GM13977 (cell line): ENCODE results near the gene TMEM17.
A peak's percentile ranks its signal among the peaks of the same experiment; 100 is the strongest.

Experiments used
- DNase-seq: peaks from one replicate; pipeline ENCODE4 v3.0.0; 2012; ENCODE audit warnings: low spot score
- CTCF ChIP-seq: IDR thresholded peaks from 2 replicates; pipeline ENCODE4 v1.5.1; 2012; ENCODE audit warnings: mild to moderate bottlenecking, control low read depth; ENCODE audit not compliant: insufficient read depth; ENCODE audit errors: extremely low read depth, missing control alignments
- in situ Hi-C: fragments of 300-500 bp; cut with MboI; formaldehyde crosslinking; loops from one replicate; pipeline ENCODE4 v1.12.0; 2022; ENCODE audit warnings: low sequenced_read_pairs, low pct_unique_long_range_greater_than_20kb, mixed read lengths, inconsistent platforms; ENCODE audit not compliant: unreplicated experiment

TMEM17 gene

DNA sequence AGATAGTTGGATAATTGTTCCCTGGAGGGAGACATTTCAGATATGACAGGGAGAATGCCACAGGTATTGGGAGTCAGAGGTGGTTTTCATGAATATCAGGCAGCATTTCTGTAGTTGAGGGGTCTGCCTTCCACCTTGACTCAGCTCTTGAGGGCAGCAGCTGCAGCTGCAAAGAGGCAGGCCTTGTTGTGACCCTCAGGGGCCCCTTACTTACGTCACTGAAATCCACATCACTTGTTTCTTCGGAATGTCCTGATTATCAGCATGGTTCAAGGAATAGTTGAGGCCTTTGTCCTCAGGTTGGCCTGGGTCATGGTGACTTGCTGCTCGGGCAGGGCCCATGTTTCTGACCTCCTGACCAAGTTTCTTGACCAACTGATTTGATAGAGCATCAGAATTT is 46.9 kb downstream of the TMEM17 start:
- DNase-seq: no peak
- in situ Hi-C loops: loop anchor here (5.0 to 25.0 kb wide), 2 partner anchors 313 to 578 kb away; no protein-coding TSS in a partner anchor
- no peak for TF ChIP-seq CTCF

DNA sequence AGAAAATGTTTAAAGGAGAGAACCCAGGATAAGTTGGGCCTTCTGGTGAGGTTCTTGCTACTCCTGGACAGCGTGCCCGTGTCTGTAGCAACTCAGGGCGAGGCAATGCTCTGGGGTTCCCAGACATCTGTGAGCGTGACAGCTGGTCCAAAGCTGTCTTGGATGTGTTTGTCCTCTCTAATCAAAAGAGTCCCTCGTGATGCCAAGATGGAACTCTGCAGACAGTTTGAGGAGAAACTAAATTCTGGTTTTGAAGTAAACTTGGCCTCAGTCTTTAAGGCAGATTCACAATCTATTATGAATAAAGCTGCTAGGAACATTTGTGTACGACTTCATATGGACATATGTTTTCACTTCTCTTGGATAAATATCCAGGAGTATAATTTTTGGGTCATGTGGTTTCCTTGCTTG is 47.3 kb downstream of the TMEM17 start:
- TF ChIP-seq CTCF: no peak
- DNase-seq: no peak
- in situ Hi-C loops: loop anchor here (5.0 to 25.0 kb wide), 2 partner anchors 314 to 579 kb away; no protein-coding TSS in a partner anchor

DNA sequence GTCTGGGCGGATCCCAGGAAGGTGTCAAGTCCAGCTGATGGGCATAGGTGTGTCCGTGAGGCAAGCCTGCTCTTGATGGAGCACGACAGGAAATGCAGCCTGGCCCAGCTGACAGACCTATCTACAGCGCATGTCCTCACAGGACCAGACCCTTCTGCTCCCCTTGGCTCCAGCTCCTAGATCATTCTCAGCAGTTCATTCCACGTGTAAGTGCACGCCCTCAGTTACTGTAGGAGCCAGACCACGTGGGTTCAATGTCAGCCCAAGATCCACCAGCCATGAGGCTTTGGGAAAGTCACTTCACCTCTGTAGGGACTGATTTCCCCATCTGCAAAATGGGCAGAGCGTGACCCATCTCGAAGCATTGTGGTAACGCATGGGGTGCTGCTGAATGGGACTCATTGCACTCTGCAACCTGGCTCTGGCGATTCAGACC is 47.8 kb downstream of the TMEM17 start:
- in situ Hi-C loops: loop anchor here (5.0 to 25.0 kb wide), 2 partner anchors 314 to 579 kb away; no protein-coding TSS in a partner anchor
- TF ChIP-seq CTCF: no peak
- DNase-seq: no peak

DNA sequence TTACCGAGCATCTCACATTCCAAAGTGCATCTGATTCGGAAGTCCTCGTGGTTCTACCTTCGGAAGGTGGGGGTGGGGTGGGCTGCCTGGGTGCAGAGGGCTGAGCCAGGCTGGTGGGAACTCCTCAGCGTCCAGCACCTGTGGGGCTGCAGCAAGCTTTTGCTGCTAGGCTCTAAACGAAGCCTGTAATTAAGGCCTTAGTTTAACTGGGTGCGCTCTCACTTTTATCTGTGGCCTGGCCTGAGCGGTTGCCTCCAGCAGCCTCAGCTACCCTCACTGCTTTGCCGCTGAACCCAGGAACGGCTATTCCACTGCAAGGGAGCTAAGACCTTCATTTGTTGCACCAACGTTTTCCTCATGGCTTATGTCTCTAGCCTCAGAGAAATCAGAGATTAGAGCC is 48.4 kb downstream of the TMEM17 start:
- no peak for TF ChIP-seq CTCF
- no peak for DNase-seq
- in situ Hi-C loops: loop anchor here (5.0 to 25.0 kb wide), 2 partner anchors 315 to 580 kb away; no protein-coding TSS in a partner anchor

- peak; percentile 97 for TF ChIP-seq CTCF
- in situ Hi-C loops: loop anchor here (5.0 to 25.0 kb wide), 2 partner anchors 315 to 580 kb away; no protein-coding TSS in a partner anchor
- peak; percentile 87 for DNase-seq
Measured at GRCh38 chr2:62456721-62457539, 49.1 kb downstream of the TMEM17 start.

DNA sequence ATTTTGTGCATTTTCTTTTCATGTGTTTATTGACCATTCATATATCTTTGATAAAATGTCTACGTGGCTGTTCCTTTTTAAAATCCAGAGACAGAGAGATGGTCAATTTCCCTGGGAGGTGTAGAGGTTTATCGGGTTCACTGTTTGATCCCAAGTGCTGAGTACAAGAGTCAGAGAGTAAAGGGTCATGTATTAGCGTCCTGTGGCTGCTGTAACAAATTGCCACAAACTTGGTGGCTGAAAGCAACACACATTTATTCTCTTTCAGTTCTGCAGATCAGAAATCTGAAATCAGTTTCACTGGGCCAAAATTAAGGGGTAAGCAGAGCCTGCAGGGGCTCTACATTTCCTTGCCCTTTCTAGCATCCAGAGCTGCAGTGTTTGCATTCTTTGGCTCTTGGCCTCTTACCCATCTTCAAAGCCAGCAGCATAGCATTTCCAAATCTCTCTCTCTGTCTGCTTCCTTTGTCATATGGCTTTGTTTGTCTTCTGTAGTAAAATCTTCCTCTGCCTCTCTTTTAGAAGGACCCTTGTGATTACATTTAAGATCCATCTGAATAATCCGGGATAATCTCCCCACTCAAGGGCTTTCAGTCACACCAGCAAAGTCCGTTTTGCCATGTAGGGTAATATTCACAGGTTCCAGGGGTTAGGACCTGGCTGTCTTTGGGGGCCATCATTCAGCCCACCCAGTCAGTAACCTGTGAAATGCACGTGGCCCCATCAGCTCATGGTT is 49.9 kb downstream of the TMEM17 start:
- TF ChIP-seq CTCF: no peak
- in situ Hi-C loops: loop anchor here (5.0 to 25.0 kb wide), 2 partner anchors 316 to 581 kb away; no protein-coding TSS in a partner anchor

More for the DNA sequence above, 49.9 kb downstream of the TMEM17 start:
- DNase-seq: no peak
